H9 (cell line): ENCODE results near the gene NAT8. TPM values are rescaled to one million over a fixed set of nuclear protein-coding genes. Genes with fewer than 3 reads are reported as not detected.
"Not testable (repeated sequence)": the region's sequence is repeated elsewhere in the genome, so short reads cannot be mapped to it uniquely, and the experiment has no call there.

Source experiments
- DNase-seq: peaks from one replicate; pipeline ENCODE4 v3.0.0-alpha.2; 2017
- H2AFZ ChIP-seq: one replicate; pipeline ENCODE4 v1.6.1; 2013; ENCODE audit warnings: mild to moderate bottlenecking, low read length, control low read depth, moderate library complexity
- H2AK5ac ChIP-seq: 2 replicates; pipeline ENCODE4 v1.6.1; 2013; ENCODE audit warnings: low read length, control low read depth, mixed read lengths; ENCODE audit not compliant: insufficient read length
- H2BK120ac ChIP-seq: one replicate; pipeline ENCODE4 v1.6.1; 2013; ENCODE audit warnings: low read depth, mild to moderate bottlenecking, low read length, control low read depth, inconsistent platforms; ENCODE audit not compliant: poor library complexity, severe bottlenecking
- H2BK12ac ChIP-seq: 2 replicates; pipeline ENCODE4 v1.6.1; 2013; ENCODE audit warnings: low read length, control low read depth, mixed read lengths, low read depth; ENCODE audit not compliant: insufficient read length
- H2BK15ac ChIP-seq: 2 replicates; pipeline ENCODE4 v1.6.1; 2013; ENCODE audit warnings: low read depth, low read length, control low read depth
- H2BK20ac ChIP-seq: one replicate; pipeline ENCODE4 v1.6.1; 2013; ENCODE audit warnings: low read depth, mild to moderate bottlenecking, low read length, control low read depth, inconsistent platforms; ENCODE audit not compliant: poor library complexity, severe bottlenecking
- H2BK5ac ChIP-seq: 2 replicates; pipeline ENCODE4 v1.6.1; 2013; ENCODE audit warnings: low read length, control low read depth, mixed read lengths; ENCODE audit not compliant: insufficient read length
- H3K14ac ChIP-seq: 2 replicates; pipeline ENCODE4 v1.6.1; 2013; ENCODE audit warnings: low read length, control low read depth; ENCODE audit not compliant: insufficient read depth
- H3K18ac ChIP-seq: 2 replicates; pipeline ENCODE4 v1.6.1; 2013; ENCODE audit warnings: low read depth, mild to moderate bottlenecking, mixed read lengths, low read length, control low read depth; ENCODE audit not compliant: insufficient read length
- H3K23ac ChIP-seq: 2 replicates; pipeline ENCODE4 v1.6.1; 2013; ENCODE audit warnings: low read length, control low read depth, mixed read lengths, low read depth; ENCODE audit not compliant: insufficient read length
- H3K23me2 ChIP-seq: 2 replicates; pipeline ENCODE4 v1.6.1; 2013; ENCODE audit warnings: low read depth, mild to moderate bottlenecking, mixed read lengths, low read length, control low read depth; ENCODE audit not compliant: insufficient read length, poor library complexity, severe bottlenecking
- H3K27ac ChIP-seq: 2 replicates; pipeline ENCODE4 v1.5.1; 2013; ENCODE audit warnings: low read length, control low read depth, mixed read lengths, low read depth; ENCODE audit not compliant: insufficient read length
- H3K27me3 ChIP-seq: 2 replicates; pipeline ENCODE4 v1.6.1; 2013; ENCODE audit warnings: low read length, control low read depth, inconsistent platforms; ENCODE audit not compliant: insufficient read depth
- H3K4ac ChIP-seq: 2 replicates; pipeline ENCODE4 v1.6.1; 2013; ENCODE audit warnings: low read depth, mild to moderate bottlenecking, control low read depth, inconsistent platforms, low read length, moderate library complexity
- H3K4me1 ChIP-seq: 2 replicates; pipeline ENCODE4 v1.6.1; 2013; ENCODE audit warnings: low read length, control low read depth, inconsistent platforms; ENCODE audit not compliant: insufficient read depth
- H3K4me2 ChIP-seq: 2 replicates; pipeline ENCODE4 v1.6.1; 2013; ENCODE audit warnings: low read length, control low read depth, mixed read lengths; ENCODE audit not compliant: insufficient read length, insufficient read depth
- H3K56ac ChIP-seq: 2 replicates; pipeline ENCODE4 v1.6.1; 2013; ENCODE audit warnings: low read depth, mild to moderate bottlenecking, mixed read lengths, low read length, control low read depth; ENCODE audit not compliant: insufficient read length
- H3K79me1 ChIP-seq: 2 replicates; pipeline ENCODE4 v1.6.1; 2013; ENCODE audit warnings: low read depth, mild to moderate bottlenecking, moderate library complexity, low read length, control low read depth, inconsistent platforms; ENCODE audit not compliant: insufficient read depth, poor library complexity, severe bottlenecking
- H3K79me2 ChIP-seq: 2 replicates; pipeline ENCODE4 v1.6.1; 2013; ENCODE audit warnings: low read length, control low read depth, inconsistent platforms; ENCODE audit not compliant: insufficient read depth
- H3K9ac ChIP-seq: 2 replicates; pipeline ENCODE4 v1.6.1; 2013; ENCODE audit warnings: low read length, control low read depth, mixed read lengths; ENCODE audit not compliant: insufficient read length; ENCODE audit errors: extremely low read depth
- H3K9me3 ChIP-seq: one replicate; pipeline ENCODE4 v1.6.1; 2013; ENCODE audit warnings: low read depth, low read length, inconsistent platforms; ENCODE audit not compliant: control insufficient read depth
- H3T11ph ChIP-seq: one replicate; pipeline ENCODE4 v1.6.1; 2013; ENCODE audit warnings: mild to moderate bottlenecking, low read length, control low read depth, inconsistent platforms
- H4K20me1 ChIP-seq: one replicate; pipeline ENCODE4 v1.6.1; 2013; ENCODE audit not compliant: control insufficient read depth, insufficient read length, insufficient read depth
- H4K5ac ChIP-seq: 2 replicates; pipeline ENCODE4 v1.6.1; 2013; ENCODE audit warnings: low read depth, mild to moderate bottlenecking, mixed read lengths, low read length, control low read depth; ENCODE audit not compliant: insufficient read length
- H4K8ac ChIP-seq: replicated peaks from 2 replicates; pipeline ENCODE4 v1.6.1; 2013; ENCODE audit warnings: low read length, control low read depth, mixed read lengths, low read depth; ENCODE audit not compliant: insufficient read length
- H4K91ac ChIP-seq: 2 replicates; pipeline ENCODE4 v1.6.1; 2013; ENCODE audit warnings: low read depth, mild to moderate bottlenecking, moderate library complexity, mixed read lengths, low read length, control low read depth; ENCODE audit not compliant: insufficient read length
- H3K27ac Mint-ChIP-seq, 3 experiments: 2 replicates in 2 of 3; 3 replicates in 1 of 3; pipeline ENCODE4 v1.8.0; 2020 to 2021; ENCODE audit warnings: mixed read lengths in 3 of 3, mild to moderate bottlenecking in 1 of 3, moderate library complexity in 1 of 3
- H3K27me3 Mint-ChIP-seq: 2 replicates; pipeline ENCODE4 v1.8.0; 2021; ENCODE audit warnings: low read depth, mild to moderate bottlenecking, moderate library complexity, mixed read lengths
- H3K36me3 Mint-ChIP-seq, 3 experiments: 2 replicates in 2 of 3; 3 replicates in 1 of 3; pipeline ENCODE4 v1.8.0; 2020 to 2021; ENCODE audit warnings: low read depth in 3 of 3, mixed read lengths in 3 of 3; ENCODE audit not compliant: insufficient read depth in 1 of 3
- H3K4me1 Mint-ChIP-seq, 2 experiments: 2 replicates each; pipeline ENCODE4 v1.8.0; 2020; ENCODE audit warnings: mixed read lengths in 2 of 2
- H3K4me3 Mint-ChIP-seq, 2 experiments: 2 replicates in 1 of 2; 3 replicates in 1 of 2; pipeline ENCODE4 v1.8.0; 2020 to 2021; ENCODE audit warnings: mild to moderate bottlenecking in 2 of 2, mixed read lengths in 2 of 2, moderate library complexity in 1 of 2
- H3K9me3 Mint-ChIP-seq, 2 experiments: 2 replicates in 1 of 2; 3 replicates in 1 of 2; pipeline ENCODE4 v1.8.0; 2020; ENCODE audit warnings: mild to moderate bottlenecking in 2 of 2, mixed read lengths in 2 of 2, moderate library complexity in 1 of 2
- WGBS: extraction: QIAGEN DNeasy Blood & Tissue Kit; methylation state at CpG from one replicate; pipeline ENCODE4 v1.1.7; 2013; ENCODE audit warnings: missing lambda C conversion rate, low lambda C conversion rate, mixed read lengths; ENCODE audit not compliant: insufficient read length; ENCODE audit errors: extremely low coverage; 5-methylcytosine and 5-hydroxymethylcytosine counted together
- total RNA-seq: library from RNA; stranded (reverse); gene quantifications from 2 replicates; pipeline ENCODE4 v1.2.1, GENCODE V29; 2021
- TF ChIP-seq, protein P1 (sequence below): fragments of 200-600 bp; sonication (generic); conservative IDR thresholded peaks from 3 replicates; pipeline ENCODE4 v1.8.0; 2021; ENCODE audit warnings: antibody characterized with exemption, mild to moderate bottlenecking

Gene NAT8
- total RNA-seq, 1 experiment from 2014 or later = not detected

DNA sequence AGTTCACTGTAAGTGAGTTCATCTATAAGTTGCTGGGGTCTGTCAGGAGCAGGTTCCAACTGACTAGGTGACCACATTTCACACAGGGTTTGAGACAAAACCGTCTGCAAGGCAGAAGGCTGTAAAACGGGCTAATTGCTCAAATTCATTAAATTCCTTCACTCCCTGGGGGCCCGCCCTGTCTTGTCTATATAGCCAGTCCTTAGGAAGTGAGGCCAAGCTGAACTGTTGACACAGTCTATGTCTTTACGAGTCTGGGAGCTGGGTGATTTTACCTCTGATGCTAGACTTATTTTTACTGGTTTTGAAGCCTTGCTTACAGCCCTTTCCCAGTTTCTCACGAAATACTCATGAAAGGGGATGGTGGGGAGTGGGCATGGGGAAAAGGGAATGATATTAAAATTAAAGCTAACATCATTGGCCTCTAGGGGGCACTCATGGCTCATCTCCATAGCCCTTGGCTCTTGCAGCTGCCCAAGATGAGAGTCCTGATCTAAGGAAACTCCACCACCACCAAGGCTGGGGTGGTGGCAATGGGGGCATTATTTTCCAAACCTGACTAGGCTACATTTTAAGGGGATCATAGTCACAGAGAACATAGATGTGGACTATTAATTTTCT, 37.8 kb upstream of the NAT8 start:
- not testable (repeated sequence) for H3K23ac ChIP-seq, H3K14ac ChIP-seq, H4K8ac ChIP-seq, H2AK5ac ChIP-seq, H3K36me3 Mint-ChIP-seq, H4K5ac ChIP-seq, H2BK5ac ChIP-seq, H3K9ac ChIP-seq, H2BK15ac ChIP-seq, H3K9me3 Mint-ChIP-seq, H4K20me1 ChIP-seq, H3K4me1 ChIP-seq, H3T11ph ChIP-seq, H4K91ac ChIP-seq, H3K56ac ChIP-seq, H3K79me1 ChIP-seq, H2BK20ac ChIP-seq, H3K4me3 Mint-ChIP-seq, H2AFZ ChIP-seq, H3K4me1 Mint-ChIP-seq, H2BK120ac ChIP-seq, H3K27ac Mint-ChIP-seq, H3K4me2 ChIP-seq, H3K9me3 ChIP-seq, H3K79me2 ChIP-seq, H3K4ac ChIP-seq, H3K27ac ChIP-seq, H3K27me3 ChIP-seq, H3K23me2 ChIP-seq, H2BK12ac ChIP-seq, H3K18ac ChIP-seq
- peaks cover 23% of the 10 kb centered on the region for H3K27me3 Mint-ChIP-seq
- no CpG with 5 or more reads among the region's 5 CpGs for WGBS
- DNase-seq = peak; percentile 47
- TF ChIP-seq, protein P1, sequence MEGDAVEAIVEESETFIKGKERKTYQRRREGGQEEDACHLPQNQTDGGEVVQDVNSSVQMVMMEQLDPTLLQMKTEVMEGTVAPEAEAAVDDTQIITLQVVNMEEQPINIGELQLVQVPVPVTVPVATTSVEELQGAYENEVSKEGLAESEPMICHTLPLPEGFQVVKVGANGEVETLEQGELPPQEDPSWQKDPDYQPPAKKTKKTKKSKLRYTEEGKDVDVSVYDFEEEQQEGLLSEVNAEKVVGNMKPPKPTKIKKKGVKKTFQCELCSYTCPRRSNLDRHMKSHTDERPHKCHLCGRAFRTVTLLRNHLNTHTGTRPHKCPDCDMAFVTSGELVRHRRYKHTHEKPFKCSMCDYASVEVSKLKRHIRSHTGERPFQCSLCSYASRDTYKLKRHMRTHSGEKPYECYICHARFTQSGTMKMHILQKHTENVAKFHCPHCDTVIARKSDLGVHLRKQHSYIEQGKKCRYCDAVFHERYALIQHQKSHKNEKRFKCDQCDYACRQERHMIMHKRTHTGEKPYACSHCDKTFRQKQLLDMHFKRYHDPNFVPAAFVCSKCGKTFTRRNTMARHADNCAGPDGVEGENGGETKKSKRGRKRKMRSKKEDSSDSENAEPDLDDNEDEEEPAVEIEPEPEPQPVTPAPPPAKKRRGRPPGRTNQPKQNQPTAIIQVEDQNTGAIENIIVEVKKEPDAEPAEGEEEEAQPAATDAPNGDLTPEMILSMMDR = peak; percentile 78

DNA sequence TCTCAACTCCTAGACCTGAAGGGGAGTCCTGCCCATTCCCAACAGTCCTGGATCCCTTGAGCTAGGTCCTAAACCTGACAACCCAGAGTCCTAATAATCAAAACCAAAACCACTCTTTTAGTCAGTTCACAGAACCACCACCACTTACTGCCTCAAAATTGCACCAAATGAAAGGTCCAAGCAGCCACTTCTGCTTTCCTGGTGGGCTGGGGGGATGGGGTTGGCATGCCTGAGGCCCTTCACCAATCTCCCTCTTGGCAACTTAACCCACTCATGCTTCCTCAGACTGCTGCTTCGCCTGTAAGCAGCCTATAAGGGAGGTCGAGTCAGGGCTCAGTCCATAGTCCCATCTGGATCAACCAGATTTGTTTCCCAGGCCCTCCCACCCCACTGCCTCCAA, 37.0 kb upstream of the NAT8 start:
- H3K27me3 Mint-ChIP-seq = peaks cover 22% of the 10 kb centered on the region
- not testable (repeated sequence) for H3K23ac ChIP-seq, H3K27me3 ChIP-seq, H3K18ac ChIP-seq, H3K27ac Mint-ChIP-seq, H2AFZ ChIP-seq, H3K9me3 ChIP-seq, DNase-seq, H3K14ac ChIP-seq, H3K4ac ChIP-seq, H2BK120ac ChIP-seq, H3K23me2 ChIP-seq, H2BK20ac ChIP-seq, H3K56ac ChIP-seq, H4K91ac ChIP-seq, H3K79me2 ChIP-seq, H3K9ac ChIP-seq, H3T11ph ChIP-seq, H4K8ac ChIP-seq, H3K36me3 Mint-ChIP-seq, H2BK5ac ChIP-seq, H3K79me1 ChIP-seq, H3K27ac ChIP-seq, H2BK15ac ChIP-seq, H3K4me3 Mint-ChIP-seq, H4K20me1 ChIP-seq, H3K9me3 Mint-ChIP-seq, H4K5ac ChIP-seq, H3K4me2 ChIP-seq, H2BK12ac ChIP-seq, H2AK5ac ChIP-seq, H3K4me1 ChIP-seq, H3K4me1 Mint-ChIP-seq
- no CpG with 5 or more reads among the region's 2 CpGs for WGBS
